ENCODE data around the gene CD1E.
"Not testable (repeated sequence)": the region's sequence is repeated elsewhere in the genome, so short reads cannot be mapped to it uniquely, and the experiment has no call there.

The CD1E gene

GRCh38 chr1:158366783-158367182, 13.1 kb downstream of the CD1E start:
- no peak for DNase-seq

- no peak for DNase-seq
Measured at GRCh38 chr1:158371188-158371953, 17.7 kb downstream of the CD1E start.

DNA sequence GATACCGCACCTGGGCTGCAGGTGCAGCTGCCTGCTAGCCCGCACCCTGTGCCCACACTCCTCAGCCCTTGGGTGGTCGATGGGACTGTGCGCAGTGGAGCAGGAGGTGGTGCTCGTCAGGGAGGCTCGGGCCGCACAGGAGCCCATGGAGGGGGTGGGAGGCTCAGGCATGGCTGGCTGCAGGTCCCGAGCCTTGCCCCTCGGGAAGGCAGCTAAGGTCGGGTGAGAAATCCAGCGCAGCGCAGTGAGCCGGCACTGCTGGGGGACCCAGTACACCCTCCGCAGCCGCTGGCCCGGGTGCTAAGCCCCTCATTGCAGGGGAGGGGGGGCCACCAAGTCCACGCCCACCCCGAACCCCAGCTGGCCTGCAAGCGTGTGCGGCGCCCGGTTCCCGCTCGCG, 20.4 kb downstream of the CD1E start:
- not testable (repeated sequence) for DNase-seq

DNA sequence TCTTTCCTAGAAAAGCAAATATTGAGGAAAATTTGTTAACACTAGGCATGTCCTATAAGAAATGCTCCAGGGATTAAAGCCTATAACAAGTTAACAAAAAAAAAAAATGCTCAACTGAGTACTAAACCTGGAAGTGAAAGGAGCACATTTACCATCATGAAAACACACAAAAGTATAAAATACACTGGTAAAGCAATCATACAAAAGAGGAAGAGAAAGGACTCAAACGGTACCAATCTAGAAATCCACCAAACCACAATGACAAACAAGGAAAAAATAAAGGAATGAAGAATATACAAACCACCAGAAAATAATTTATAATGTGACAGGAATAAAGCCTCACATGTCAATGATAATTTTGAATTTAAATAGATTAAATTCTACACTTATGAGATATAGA, 21.2 kb downstream of the CD1E start:
- DNase-seq = no peak

DNA sequence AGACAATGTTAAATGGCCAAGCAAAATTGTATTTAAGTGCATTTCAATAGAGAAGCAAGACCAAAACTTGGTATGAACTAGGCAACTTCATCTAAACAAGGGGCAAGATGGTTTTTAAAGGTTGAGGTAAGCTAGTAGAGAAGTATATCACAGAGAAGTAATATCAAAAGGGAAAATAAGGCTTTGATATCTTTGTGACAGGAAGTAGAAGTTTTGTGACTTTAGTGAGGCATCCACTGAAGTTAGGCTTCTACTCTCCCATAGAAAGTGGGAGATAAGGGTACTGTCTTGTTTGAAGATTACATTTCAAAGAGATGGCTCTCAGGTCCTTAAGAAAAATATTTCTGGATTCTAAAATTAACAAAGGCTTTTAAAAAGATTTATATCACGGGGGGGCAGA, 36.6 kb downstream of the CD1E start:
- DNase-seq = no peak

DNA sequence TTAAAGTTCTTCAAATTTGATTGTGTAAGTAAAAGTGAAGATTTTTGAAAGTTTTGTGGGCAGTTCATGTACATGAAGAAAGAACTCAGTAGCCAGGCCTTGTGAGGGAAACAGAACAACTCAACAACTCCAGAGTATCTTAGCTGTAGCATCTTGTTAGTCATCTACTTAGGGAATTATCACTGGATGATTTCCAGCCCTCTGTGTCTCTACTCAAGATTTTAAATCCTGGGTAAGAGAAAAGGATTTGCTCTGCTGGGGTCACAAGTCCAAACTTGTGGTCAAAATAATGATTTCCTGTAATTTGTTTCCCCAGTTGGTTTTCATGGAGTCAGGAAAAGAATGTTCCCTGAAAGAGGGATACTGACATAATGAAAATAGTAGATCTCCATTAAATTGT, 37.4 kb downstream of the CD1E start:
- DNase-seq = no peak

- no peak for DNase-seq
Measured at GRCh38 chr1:158393476-158393875, 39.8 kb downstream of the CD1E start.

GRCh38 chr1:158396646-158397045, 43.0 kb downstream of the CD1E start:
- DNase-seq = no peak

- DNase-seq = no peak
Measured at GRCh38 chr1:158398818-158399514, 45.3 kb downstream of the CD1E start, which contains the start of gene OR10T2. TSS of gene OR10T2 (minus strand) at chr1:158399466. CDS start at chr1:158399466, 0 bp downstream.

- no peak for DNase-seq
Measured at GRCh38 chr1:158400871-158401270, 47.2 kb downstream of the CD1E start.

DNA sequence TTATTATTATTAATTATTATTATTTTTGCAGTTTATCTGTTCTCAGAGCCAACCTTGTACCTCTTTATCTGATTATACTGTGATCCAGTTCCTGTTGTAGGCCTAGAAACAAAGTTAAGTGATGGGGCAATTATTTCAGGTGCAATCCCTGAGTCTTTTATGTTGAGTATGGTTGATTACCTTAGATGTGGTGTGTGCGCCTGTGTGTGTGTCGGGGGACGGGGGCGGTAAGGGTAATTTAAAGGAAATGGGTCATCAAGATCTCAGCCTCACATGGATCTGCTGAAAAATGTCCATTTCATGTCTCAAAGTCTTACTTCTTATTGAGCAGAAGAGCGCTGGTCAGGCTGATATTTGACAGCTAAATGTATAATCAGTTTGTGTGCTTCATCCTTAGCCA, 53.4 kb downstream of the CD1E start:
- DNase-seq = no peak

All from NCI-H2081 treated with DMSO at 0.1 percent for 48 hours (cell line).